K562 (cell line): Measurements from ENCODE around the gene MARS1. TPM values are rescaled to one million over a fixed set of nuclear protein-coding genes. Genes with fewer than 3 reads are reported as not detected.

Experiments used
- ATF1 ChIP-seq, 2 experiments: fragments of 450-650 bp in 1 of 2; IDR thresholded peaks; 2 replicates each; pipeline ENCODE4 v1.6.1; 2016; ENCODE audit warnings: missing compliant biosample characterization in 1 of 2, missing genetic modification characterization in 1 of 2
- ATF4 ChIP-seq: fragments of 450-650 bp; formaldehyde crosslinking; IDR thresholded peaks from 2 replicates; pipeline ENCODE4 v1.4.0; 2022; ENCODE audit warnings: mild to moderate bottlenecking, moderate library complexity
- CBFA2T3 ChIP-seq: fragments of 450-650 bp; IDR thresholded peaks from 2 replicates; pipeline ENCODE4 v1.6.1; 2017
- E2F6 ChIP-seq, 2 experiments: IDR thresholded peaks; 2 replicates each; pipeline ENCODE4 v1.6.1; 2011; ENCODE audit warnings: borderline replicate concordance in 1 of 2, control low read depth in 1 of 2, low read depth in 1 of 2, low read length in 1 of 2, mild to moderate bottlenecking in 1 of 2, mixed read lengths in 1 of 2, moderate library complexity in 1 of 2; ENCODE audit not compliant: insufficient read depth in 1 of 2, insufficient read length in 1 of 2, poor library complexity in 1 of 2, severe bottlenecking in 1 of 2; ENCODE audit errors: extremely low read depth in 1 of 2
- EP400 ChIP-seq: fragments of 450-650 bp; IDR thresholded peaks from 2 replicates; pipeline ENCODE4 v1.6.1; 2017; ENCODE audit warnings: antibody characterized with exemption, mild to moderate bottlenecking, moderate library complexity
- FOSL1 ChIP-seq: fragments of 200-800 bp; sonication (Bioruptor generic); conservative IDR thresholded peaks from 2 replicates; pipeline ENCODE4 v1.6.1; 2016; ENCODE audit warnings: missing genetic modification characterization, missing compliant biosample characterization
- FOXM1 ChIP-seq, 2 experiments: fragments of 450-650 bp in 1 of 2; sonication (generic) in 1 of 2; formaldehyde crosslinking in 1 of 2; IDR thresholded peaks; 2 replicates each; pipeline versions ENCODE4 v1.6.1 to v1.9.0; 2017 to 2022; ENCODE audit warnings: low read depth in 2 of 2, mild to moderate bottlenecking in 2 of 2, missing genetic modification reagents in 1 of 2, moderate library complexity in 1 of 2
- JUND ChIP-seq, 2 experiments: IDR thresholded peaks; 2 replicates in 1 of 2; 3 replicates in 1 of 2; pipeline ENCODE4 v1.6.1; 2011; ENCODE audit warnings: borderline replicate concordance in 2 of 2, low read depth in 2 of 2, low read length in 2 of 2, improper control_type of control experiment in 1 of 2, missing biosample characterization in 1 of 2, missing genetic modification characterization in 1 of 2, missing genetic modification reagents in 1 of 2
- MEIS2 ChIP-seq: fragments of 450-650 bp; IDR thresholded peaks from 2 replicates; pipeline ENCODE4 v1.6.1; 2014; ENCODE audit warnings: mild to moderate bottlenecking; ENCODE audit not compliant: partially characterized antibody
- MYBL2 ChIP-seq, 2 experiments: fragments of 450-650 bp in 1 of 2; sonication (generic) in 1 of 2; formaldehyde crosslinking in 1 of 2; IDR thresholded peaks; 2 replicates each; pipeline versions ENCODE4 v1.6.1 to v1.8.1; 2017 to 2022; ENCODE audit warnings: borderline replicate concordance in 1 of 2, inconsistent platforms in 1 of 2, low read depth in 1 of 2, mild to moderate bottlenecking in 1 of 2, missing genetic modification reagents in 1 of 2, moderate library complexity in 1 of 2
- SMAD4 ChIP-seq: fragments of 250-450 bp; sonication (Bioruptor Pico); conservative IDR thresholded peaks from 2 replicates; pipeline ENCODE4 v1.8.0; 2021; ENCODE audit warnings: inconsistent platforms, mild to moderate bottlenecking, moderate library complexity
- TGIF2 ChIP-seq: sonication (generic); formaldehyde crosslinking; IDR thresholded peaks from 2 replicates; pipeline ENCODE4 v1.8.1; 2022; ENCODE audit warnings: mild to moderate bottlenecking, missing genetic modification reagents, moderate library complexity
- THRB ChIP-seq: fragments of 450-650 bp; formaldehyde crosslinking; conservative IDR thresholded peaks from 2 replicates; pipeline ENCODE4 v1.4.0; 2022; ENCODE audit warnings: mild to moderate bottlenecking, missing genetic modification characterization
- TOE1 ChIP-seq, 2 experiments: fragments of 450-650 bp in 1 of 2; sonication (generic) in 1 of 2; formaldehyde crosslinking in 1 of 2; IDR thresholded peaks; 2 replicates each; pipeline versions ENCODE4 v1.7.1 to v1.8.0; 2016 to 2022; ENCODE audit warnings: borderline replicate concordance in 2 of 2, mild to moderate bottlenecking in 2 of 2, antibody characterized with exemption in 1 of 2, inconsistent platforms in 1 of 2, low read depth in 1 of 2, missing genetic modification reagents in 1 of 2, moderate library complexity in 1 of 2
- TRIM28 ChIP-seq: fragments of 450-650 bp; IDR thresholded peaks from 2 replicates; pipeline ENCODE4 v1.6.1; 2017
- YY1 ChIP-seq, 3 experiments: IDR thresholded peaks; 2 replicates each; pipeline ENCODE4 v1.6.1; 2011; ENCODE audit warnings: low read length in 2 of 3, mild to moderate bottlenecking in 2 of 3, moderate library complexity in 2 of 3, borderline replicate concordance in 1 of 3, control low read depth in 1 of 3, low read depth in 1 of 3; ENCODE audit not compliant: insufficient read depth in 3 of 3, insufficient replicate concordance in 2 of 3, control insufficient read depth in 1 of 3, insufficient read length in 1 of 3; ENCODE audit errors: extremely low read depth in 1 of 3
- ZFX ChIP-seq: sonication (generic); formaldehyde crosslinking; IDR thresholded peaks from 2 replicates; pipeline ENCODE4 v1.8.0; 2022; ENCODE audit warnings: mild to moderate bottlenecking, missing genetic modification reagents, moderate library complexity
- polyA plus RNA-seq, 8 experiments: library from polyadenylated mRNA; depleted of rRNA in 4 of 8; stranded (reverse) in 5 of 8; unstranded in 3 of 8; fragments of >200 nt; fragmentation: Nextera tagmentation in 2 of 8; fragmentation: Illumina TruSeq in 1 of 8; extraction: Ambion mirVana in 2 of 8; extraction: Trizol in 1 of 8; gene quantifications; 2 replicates each; pipeline versions ENCODE4 v1.2.1 to v1.2.3, GENCODE V29; 2011 to 2014; ENCODE audit warnings: inconsistent platforms in 1 of 8, missing spikeins in 1 of 8
- total RNA-seq, 7 experiments: library from RNA; depleted of rRNA in 6 of 7; stranded (reverse); fragments of >200 nt in 6 of 7; fragmentation: Illumina TruSeq in 2 of 7; extraction: Trizol in 2 of 7; gene quantifications; 2 replicates each; pipeline versions ENCODE4 v1.2.1 to v1.2.3, GENCODE V29; 2011 to 2021; ENCODE audit warnings: low replicate concordance in 1 of 7
- TF ChIP-seq, protein P1 (sequence below): fragments of 250-450 bp; sonication (Bioruptor Pico); IDR thresholded peaks from 2 replicates; pipeline ENCODE4 v1.4.0; 2020

Gene MARS1
- total and polyA plus RNA-seq, 9 of the 15 experiments (the other 6 are each of a cell fraction or from before 2014, with no cell fraction given): 117 to 382 (median 220) TPM

- TF ChIP-seq FOXM1 (IDR thresholded peaks at IDR 0.05; ENCODE audit: low read depth): peak; percentile 67
- no peak for TF ChIP-seq FOXM1 (CRISPR knock-in tag; IDR thresholded peaks at IDR 0.05; ENCODE audit: low read depth)
- peak; percentile 26 to 54 for TF ChIP-seq E2F6 (IDR thresholded peaks at IDR 0.05; ENCODE audit: borderline replicate concordance in 1 of 2, extremely low read depth in 1 of 2, insufficient read depth in 1 of 2, insufficient read length in 1 of 2, low read depth in 1 of 2, low read length in 1 of 2, poor library complexity in 1 of 2, severe bottlenecking in 1 of 2)
- TF ChIP-seq TRIM28: peak; percentile 58; the same call in 1 of the 2 replicates
- peak; percentile 94 for TF ChIP-seq MEIS2
- peak; percentile 99 for TF ChIP-seq TOE1 (IDR thresholded peaks at IDR 0.05; ENCODE audit: borderline replicate concordance)
- no peak for TF ChIP-seq TOE1 (CRISPR knock-in tag; IDR thresholded peaks at IDR 0.05; ENCODE audit: borderline replicate concordance, low read depth)
- TF ChIP-seq EP400: peak; percentile 92
- TF ChIP-seq ATF4: peak; percentile 53; the same call in 1 of the 2 replicates
- TF ChIP-seq SMAD4 (CRISPR knock-in tag): peak; percentile 81; the same call in 1 of the 2 replicates
- peak in 2 of 3 experiments; percentile 41 to 76 for TF ChIP-seq YY1 (IDR thresholded peaks at IDR 0.05; ENCODE audit: borderline replicate concordance in 1 of 3, control insufficient read depth in 1 of 3, extremely low read depth in 1 of 3, insufficient read depth in 3 of 3, insufficient read length in 1 of 3, insufficient replicate concordance in 2 of 3, low read depth in 1 of 3, low read length in 2 of 3)
- peak; percentile 42 for TF ChIP-seq FOSL1
- TF ChIP-seq, protein P1, sequence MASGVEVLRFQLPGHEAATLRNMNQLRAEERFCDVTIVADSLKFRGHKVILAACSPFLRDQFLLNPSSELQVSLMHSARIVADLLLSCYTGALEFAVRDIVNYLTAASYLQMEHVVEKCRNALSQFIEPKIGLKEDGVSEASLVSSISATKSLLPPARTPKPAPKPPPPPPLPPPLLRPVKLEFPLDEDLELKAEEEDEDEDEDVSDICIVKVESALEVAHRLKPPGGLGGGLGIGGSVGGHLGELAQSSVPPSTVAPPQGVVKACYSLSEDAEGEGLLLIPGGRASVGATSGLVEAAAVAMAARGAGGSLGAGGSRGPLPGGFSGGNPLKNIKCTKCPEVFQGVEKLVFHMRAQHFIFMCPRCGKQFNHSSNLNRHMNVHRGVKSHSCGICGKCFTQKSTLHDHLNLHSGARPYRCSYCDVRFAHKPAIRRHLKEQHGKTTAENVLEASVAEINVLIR (CRISPR knock-in tag): 0 out of 2 replicates have a peak, but pooled peaks have one; percentile 30
- TF ChIP-seq JUND (IDR thresholded peaks at IDR 0.05; ENCODE audit: borderline replicate concordance, low read depth, low read length): peak; percentile 13; the same call in 1 of the 2 replicates
- 0 out of 3 replicates have a peak, but pooled peaks have one; percentile 67 for TF ChIP-seq JUND (tag; IDR thresholded peaks at IDR 0.05; ENCODE audit: borderline replicate concordance, low read depth, low read length)
- TF ChIP-seq CBFA2T3: peak; percentile 49
- no peak for TF ChIP-seq ATF1 (CRISPR knock-in tag; IDR thresholded peaks at IDR 0.05)
- TF ChIP-seq ATF1 (tag; IDR thresholded peaks at IDR 0.05): peak; percentile 84
- TF ChIP-seq MYBL2 (IDR thresholded peaks at IDR 0.05; ENCODE audit: low read depth): no peak
- no peak for TF ChIP-seq MYBL2 (CRISPR knock-in tag; IDR thresholded peaks at IDR 0.05; ENCODE audit: borderline replicate concordance)
- peak; percentile 40; the same call in 1 of the 2 replicates for TF ChIP-seq THRB (CRISPR knock-in tag)
- TF ChIP-seq TGIF2 (CRISPR knock-in tag): peak; percentile 87; the same call in 1 of the 2 replicates
- TF ChIP-seq ZFX: peak; percentile 66
Observed at GRCh38 chr12:57522011-57522886, 34.4 kb downstream of the MARS1 start, which contains the start of gene MBD6 (continued).
